ENCODE data around the gene FRMD8.

FRMD8 gene

DNA sequence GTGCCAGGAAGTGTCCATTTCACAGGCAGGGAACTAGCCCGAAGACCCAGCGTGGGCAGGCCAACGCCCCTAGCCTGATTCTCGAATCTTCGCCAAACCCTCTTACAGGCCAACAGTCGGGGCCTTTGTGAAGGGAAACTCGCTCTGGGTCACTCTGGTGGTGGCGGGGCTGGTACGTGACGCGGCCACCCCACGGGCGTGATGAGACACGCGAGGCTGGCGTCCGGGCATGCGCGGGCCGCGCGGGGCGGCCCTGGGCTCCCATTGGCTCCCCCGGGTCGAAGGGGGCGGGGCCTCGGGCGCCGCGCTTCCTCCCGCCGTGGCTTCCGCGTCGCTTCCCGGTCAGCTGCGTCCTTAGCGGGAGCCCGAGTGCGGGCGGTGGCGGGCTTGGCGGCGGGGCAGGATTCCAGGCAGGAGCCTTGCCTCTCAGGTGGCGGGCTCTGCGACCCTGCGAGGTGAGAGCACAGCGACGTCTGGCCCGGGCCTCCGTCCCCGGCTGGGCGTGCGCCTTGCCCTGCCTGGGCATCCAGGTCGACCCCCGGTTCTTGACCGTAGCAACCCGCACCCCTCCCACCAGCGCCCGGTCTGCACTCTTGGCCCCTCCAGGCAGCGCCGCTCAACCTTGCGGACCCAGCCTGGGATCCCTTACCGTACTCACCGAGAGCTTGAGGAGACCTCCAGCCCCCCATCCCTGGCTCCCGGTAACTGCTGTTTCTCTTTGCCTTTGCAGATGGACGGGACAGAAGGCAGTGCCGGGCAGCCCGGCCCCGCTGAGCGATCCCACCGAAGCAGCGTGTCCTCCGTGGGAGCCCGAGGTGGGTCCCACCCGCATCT is at the start of gene FRMD8:
Gene FRMD8 (plus strand): TSS at position 331 of the 834 bp plus-strand sequence. CDS start 400 bp downstream, at position 731.
- DNase-seq, result peak; percentile 84 to 93

DNA sequence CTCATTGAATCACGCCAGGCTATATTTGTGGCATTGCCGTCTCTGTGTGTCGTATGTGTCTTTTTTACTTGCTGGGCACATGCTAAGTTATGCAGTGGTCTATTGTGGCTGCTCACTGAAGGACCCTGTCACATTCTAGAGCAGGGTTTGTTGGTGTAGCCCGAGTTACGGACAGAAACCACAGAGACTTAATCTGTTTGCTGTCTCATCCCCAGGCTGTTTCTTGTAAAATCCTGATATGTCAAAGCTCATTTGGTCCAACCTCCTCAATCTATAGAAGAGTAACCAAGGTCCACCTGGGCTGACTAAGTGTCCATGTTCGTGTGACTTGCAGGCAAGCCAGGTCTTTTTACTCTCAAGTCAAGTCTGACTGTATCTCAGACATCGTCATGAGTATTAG is 47.8 kb upstream of the FRMD8 start:
- DNase-seq, result no peak
- TF ChIP-seq GATA1 (IDR thresholded peaks at IDR 0.05; ENCODE audit: low read depth, low read length), result no peak
- no peak for TF ChIP-seq POLR2A (IDR thresholded peaks at IDR 0.05; ENCODE audit: low read length)

More for the DNA sequence above, at the start of gene FRMD8:
- TF ChIP-seq GATA1 (IDR thresholded peaks at IDR 0.05; ENCODE audit: low read depth, low read length) (no peak), POLR2A (IDR thresholded peaks at IDR 0.05; ENCODE audit: low read length) (peak; percentile 88)

GRCh38 chr11:65340226-65340625 is 46.2 kb upstream of the FRMD8 start:
- no peak for DNase-seq
- no peak for TF ChIP-seq GATA1 (IDR thresholded peaks at IDR 0.05; ENCODE audit: low read depth, low read length)
- TF ChIP-seq POLR2A (IDR thresholded peaks at IDR 0.05; ENCODE audit: low read length), result no peak

GRCh38 chr11:65341856-65342255 is 44.6 kb upstream of the FRMD8 start:
- no peak for TF ChIP-seq GATA1 (IDR thresholded peaks at IDR 0.05; ENCODE audit: low read depth, low read length)
- TF ChIP-seq POLR2A (IDR thresholded peaks at IDR 0.05; ENCODE audit: low read length), result no peak
- no peak for DNase-seq

- TF ChIP-seq POLR2A (IDR thresholded peaks at IDR 0.05; ENCODE audit: low read length) (no peak), GATA1 (IDR thresholded peaks at IDR 0.05; ENCODE audit: low read depth, low read length) (no peak)
- DNase-seq, result no peak
These were observed 34.9 kb upstream of the FRMD8 start for GRCh38 chr11:65351511-65351910.

DNA sequence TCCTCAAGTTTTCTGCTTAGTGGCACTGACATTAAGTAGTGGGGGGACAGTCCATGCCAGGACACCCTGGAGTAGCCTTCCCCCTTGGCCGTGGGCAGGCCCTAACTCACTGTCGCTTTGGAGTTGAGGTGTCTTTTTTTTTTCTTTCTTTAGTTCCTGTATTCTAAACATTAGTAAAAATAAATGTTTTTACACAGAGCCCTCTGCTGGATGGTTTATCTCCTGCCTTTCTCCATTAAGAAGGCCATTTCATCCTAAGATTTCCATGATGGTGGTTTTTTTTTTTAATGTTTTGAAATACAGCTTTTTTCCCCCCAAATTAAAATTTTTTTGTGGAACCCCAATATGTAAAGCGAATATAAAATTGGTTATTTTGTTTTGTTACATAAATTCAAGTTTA is 33.7 kb upstream of the FRMD8 start:
- no peak for DNase-seq
- TF ChIP-seq POLR2A (IDR thresholded peaks at IDR 0.05; ENCODE audit: low read length) (no peak), GATA1 (IDR thresholded peaks at IDR 0.05; ENCODE audit: low read depth, low read length) (no peak)

DNA sequence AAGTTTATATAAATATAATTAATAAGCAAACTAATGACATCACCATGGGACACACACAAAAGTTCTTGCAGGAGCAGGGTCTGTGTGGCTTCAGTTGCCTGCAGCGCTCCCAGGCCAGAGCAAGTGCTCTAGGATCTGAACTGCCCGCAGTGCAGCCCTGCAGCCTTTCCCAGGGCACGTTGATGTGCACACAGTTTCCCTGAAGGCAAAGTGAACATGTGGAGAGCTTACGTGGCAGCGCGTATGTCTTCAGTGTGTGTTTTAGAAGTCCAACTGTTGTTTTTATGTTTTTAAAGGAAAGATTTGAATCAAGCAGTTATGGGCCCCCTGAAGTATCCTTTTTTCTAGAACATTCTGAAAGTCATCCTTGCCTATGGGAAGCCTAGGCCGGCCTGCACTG is 33.1 kb upstream of the FRMD8 start:
- no peak for DNase-seq
- TF ChIP-seq GATA1 (IDR thresholded peaks at IDR 0.05; ENCODE audit: low read depth, low read length) (no peak), POLR2A (IDR thresholded peaks at IDR 0.05; ENCODE audit: low read length) (no peak)

GRCh38 chr11:65353900-65354264 is 32.6 kb upstream of the FRMD8 start:
- no peak for DNase-seq

DNA sequence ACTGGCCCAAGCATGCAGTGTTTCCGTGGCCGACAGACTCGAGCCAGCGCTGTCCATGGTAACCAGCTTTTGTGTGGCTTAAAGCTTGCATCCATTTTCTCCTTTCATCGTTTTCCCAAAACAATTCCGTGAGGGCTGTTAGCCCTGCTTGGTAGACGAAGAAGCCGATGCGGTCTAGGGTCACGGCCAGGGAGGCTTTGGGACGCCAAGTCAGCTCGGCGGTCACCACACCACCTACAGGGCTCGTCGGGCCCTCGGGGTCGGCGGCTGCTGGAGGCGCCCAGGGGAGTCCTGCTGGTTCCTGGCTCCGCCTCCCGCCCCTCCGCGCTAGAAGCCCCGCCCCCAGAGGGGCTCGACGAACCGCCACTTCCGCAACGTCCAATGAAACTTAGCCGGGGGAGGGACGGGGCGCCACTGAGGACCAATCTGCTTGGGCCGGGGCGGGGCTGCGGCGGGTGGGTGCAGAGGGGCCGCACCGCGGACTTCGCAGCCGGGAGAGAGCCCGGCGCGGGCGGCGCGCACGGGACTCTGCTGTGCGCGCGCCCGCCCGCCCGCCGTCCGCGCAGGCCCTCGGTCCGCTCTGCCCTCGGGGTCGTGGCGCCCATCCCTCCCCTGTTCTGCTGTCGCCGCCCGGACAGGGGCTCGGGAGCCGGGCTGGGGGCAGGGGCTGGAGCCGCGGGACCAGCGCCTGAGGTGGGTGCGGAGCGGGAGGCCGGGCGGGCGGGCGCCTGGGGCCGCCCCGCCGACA is 32.0 kb upstream of the FRMD8 start, which contains the start of gene TIGD3:
Gene TIGD3 (plus strand): TSS at position 487 of the 748 bp plus-strand sequence. CDS start 1,058 bp downstream, outside the sequence.
- TF ChIP-seq POLR2A (IDR thresholded peaks at IDR 0.05; ENCODE audit: low read length), result peak; percentile 54
- TF ChIP-seq GATA1 (IDR thresholded peaks at IDR 0.05; ENCODE audit: low read depth, low read length), result no peak
- peak; percentile 97 for DNase-seq

More at GRCh38 chr11:65353900-65354264, 32.6 kb upstream of the FRMD8 start:
- TF ChIP-seq POLR2A (IDR thresholded peaks at IDR 0.05; ENCODE audit: low read length), result no peak
- no peak for TF ChIP-seq GATA1 (IDR thresholded peaks at IDR 0.05; ENCODE audit: low read depth, low read length)

DNA sequence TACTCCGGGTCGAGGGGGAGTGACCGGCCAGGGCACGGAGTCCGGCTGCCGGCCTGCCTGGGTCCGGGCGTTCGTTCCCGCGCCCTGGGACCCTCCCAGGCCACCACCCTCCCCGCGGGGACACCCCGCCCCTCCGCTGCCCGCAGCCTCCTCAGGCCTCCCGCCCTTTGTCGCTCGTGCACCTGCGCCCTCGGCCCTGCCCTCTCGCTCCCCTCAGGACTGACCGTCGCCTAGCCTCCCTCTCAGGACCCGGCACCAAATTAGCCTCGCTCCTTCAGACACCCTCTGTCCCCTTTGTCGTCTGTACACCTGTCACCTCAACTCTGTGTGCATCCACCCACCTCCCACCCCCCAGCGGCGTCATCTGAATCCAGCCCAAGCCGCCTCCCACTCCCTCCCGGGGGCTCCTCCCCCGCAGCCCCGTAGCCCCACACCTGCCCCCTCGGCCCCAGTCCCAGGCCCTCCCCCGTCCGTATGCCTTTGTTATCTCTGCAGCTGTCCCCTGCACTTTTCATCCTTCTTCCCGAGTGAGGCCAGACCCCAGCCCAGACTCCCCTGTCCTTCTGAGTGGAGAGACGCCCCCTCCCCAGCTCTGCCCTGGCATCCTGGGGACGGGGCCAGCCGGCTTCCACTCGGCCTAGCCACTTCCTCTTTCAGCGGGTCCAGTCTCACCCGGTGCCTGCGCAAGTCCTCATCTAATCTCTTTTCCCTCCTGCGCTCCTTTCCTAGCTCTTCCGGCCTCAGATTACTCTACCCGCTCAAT is 31.2 kb upstream of the FRMD8 start:
- peak; percentile 49 to 63 for DNase-seq

GRCh38 chr11:65355776-65356393 is 30.6 kb upstream of the FRMD8 start:
- no peak for TF ChIP-seq GATA1 (IDR thresholded peaks at IDR 0.05; ENCODE audit: low read depth, low read length)
- DNase-seq, result peak in 1 of 2 experiments; percentile 46

More for the DNA sequence above, 31.2 kb upstream of the FRMD8 start:
- TF ChIP-seq POLR2A (IDR thresholded peaks at IDR 0.05; ENCODE audit: low read length) (peak; percentile 24), GATA1 (IDR thresholded peaks at IDR 0.05; ENCODE audit: low read depth, low read length) (no peak)

DNA sequence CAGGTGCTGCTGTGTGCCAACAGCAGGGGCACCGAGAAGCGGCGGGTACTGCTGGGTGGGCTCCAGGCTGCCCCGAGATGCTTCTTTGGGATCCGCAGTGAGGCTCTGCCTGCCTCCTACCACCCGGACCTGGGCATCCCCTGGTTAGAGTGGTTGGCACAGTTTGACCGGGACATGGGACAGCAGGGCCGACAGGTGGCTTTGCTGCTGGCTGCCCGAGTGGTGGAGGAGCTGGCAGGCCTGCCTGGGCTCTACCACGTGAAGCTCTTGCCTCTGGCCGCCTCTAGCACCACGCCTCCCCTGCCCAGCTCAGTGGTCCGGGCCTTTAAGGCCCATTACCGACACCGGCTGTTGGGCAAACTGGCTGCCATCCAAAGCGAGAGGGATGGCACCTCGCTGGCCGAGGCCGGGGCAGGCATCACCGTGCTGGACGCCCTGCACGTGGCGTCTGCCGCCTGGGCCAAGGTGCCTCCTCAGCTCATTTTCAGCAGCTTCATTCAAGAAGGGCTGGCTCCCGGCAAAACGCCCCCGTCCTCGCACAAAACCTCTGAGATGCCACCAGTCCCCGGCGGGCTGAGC is 30.0 kb upstream of the FRMD8 start:
- DNase-seq, result no peak
- no peak for TF ChIP-seq GATA1 (IDR thresholded peaks at IDR 0.05; ENCODE audit: low read depth, low read length)
- no peak for TF ChIP-seq POLR2A (IDR thresholded peaks at IDR 0.05; ENCODE audit: low read length)

DNA sequence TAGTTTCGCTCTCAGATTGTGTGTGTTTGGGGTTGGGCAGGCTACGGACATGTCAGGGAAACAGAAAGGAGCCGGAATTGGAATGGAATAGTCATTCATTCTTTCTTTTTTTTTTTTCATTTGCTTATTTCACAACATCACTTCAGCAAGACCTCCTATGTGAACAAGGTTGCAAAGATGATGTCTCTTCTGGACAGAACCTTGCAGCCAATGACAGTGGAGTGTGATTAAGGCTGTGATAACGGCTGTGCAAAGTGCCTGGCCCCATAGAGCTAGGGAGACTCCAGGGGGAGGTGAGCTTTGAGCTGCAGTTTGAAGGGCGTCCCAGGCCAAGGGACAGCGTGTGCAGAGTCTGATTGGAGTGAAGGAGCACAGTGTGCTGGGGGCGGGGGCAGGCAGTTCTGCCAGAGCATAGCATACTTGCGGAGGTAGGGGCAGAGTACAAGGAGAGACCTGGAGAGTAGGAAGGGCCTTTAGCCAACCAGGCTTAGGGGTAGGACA is 28.5 kb upstream of the FRMD8 start:
- DNase-seq, result peak; percentile 21 to 41
- TF ChIP-seq POLR2A (IDR thresholded peaks at IDR 0.05; ENCODE audit: low read length) (no peak), GATA1 (IDR thresholded peaks at IDR 0.05; ENCODE audit: low read depth, low read length) (no peak)

Measured in erythroblast (primary cell).